ENCODE measurements around the gene TRAFD1. TPM values are rescaled to one million over a fixed set of nuclear protein-coding genes. Genes with fewer than 3 reads are reported as not detected.

The TRAFD1 gene
- total and polyA plus RNA-seq, 2 of the 13 experiments (the other 11 are each of a cell fraction or from before 2014, with no cell fraction given) = 9.5 to 20.9 TPM

- no peak for TF ChIP-seq ZNF577 (CRISPR knock-in tag; IDR thresholded peaks at IDR 0.05; ENCODE audit: borderline replicate concordance, low read depth)
- TF ChIP-seq NCOA1 (CRISPR knock-in tag; IDR thresholded peaks at IDR 0.05) = 0 out of 2 replicates have a peak, but pooled peaks have one; percentile 50
- no peak for TF ChIP-seq ZNF781 (CRISPR knock-in tag; IDR thresholded peaks at IDR 0.05; ENCODE audit: borderline replicate concordance, not compliant biosample characterization)
- no peak for TF ChIP-seq TEAD2 (CRISPR knock-in tag; IDR thresholded peaks at IDR 0.05)
- TF ChIP-seq ZFX (CRISPR knock-in tag; IDR thresholded peaks at IDR 0.05; ENCODE audit: low read depth) = 0 out of 2 replicates have a peak, but pooled peaks have one; percentile 30
- TF ChIP-seq GATAD2A (CRISPR knock-in tag; IDR thresholded peaks at IDR 0.05) = peak; percentile 27; the same call in 1 of the 2 replicates
- no peak for TF ChIP-seq ZNF713 (CRISPR knock-in tag; IDR thresholded peaks at IDR 0.05)
- TF ChIP-seq ZNF850 (CRISPR knock-in tag; conservative IDR thresholded peaks at IDR 0.05) = no peak
- no peak for TF ChIP-seq THAP9 (CRISPR knock-in tag; IDR thresholded peaks at IDR 0.05; ENCODE audit: borderline replicate concordance)
- peak; percentile 69; the same call in 1 of the 2 replicates for TF ChIP-seq ZNF335 (CRISPR knock-in tag; IDR thresholded peaks at IDR 0.05)
Observed at GRCh38 chr12:112116232-112117060, 8.9 kb upstream of the TRAFD1 start (continued).
